Neural cell (in vitro differentiated cells): ENCODE results near the gene AHRR. TPM values are rescaled to one million over a fixed set of nuclear protein-coding genes. Genes with fewer than 3 reads are reported as not detected.

Experiments used
- H2AFZ ChIP-seq: fragments of 200-600, 300-800 bp; sonication (generic), shearing (Covaris generic); 2 replicates; pipeline ENCODE4 v1.6.0; 2014; ENCODE audit warnings: low read depth, mild to moderate bottlenecking, antibody characterized with exemption, low read length, moderate library complexity
- H3F3A ChIP-seq: fragments of 200-600 bp; shearing (Covaris generic); 2 replicates; pipeline ENCODE4 v1.6.1; 2016; ENCODE audit warnings: mild to moderate bottlenecking, moderate library complexity, mixed read lengths, antibody characterized with exemption, low read length; ENCODE audit not compliant: insufficient read depth, poor library complexity, severe bottlenecking
- H3K27ac ChIP-seq: fragments of 200-600, 300-800 bp; sonication (generic), shearing (Covaris generic); 2 replicates; pipeline ENCODE4 v1.5.1; 2014; ENCODE audit warnings: mild to moderate bottlenecking, low read length, moderate library complexity
- H3K27me3 ChIP-seq: fragments of 300-800, 200-600 bp; sonication (generic), shearing (Covaris generic); 2 replicates; pipeline ENCODE4 v1.6.0; 2014; ENCODE audit warnings: mild to moderate bottlenecking, low read depth, low read length, moderate library complexity; ENCODE audit not compliant: insufficient read depth
- H3K36me3 ChIP-seq: fragments of 300-800, 200-600 bp; sonication (generic), shearing (Covaris generic); 2 replicates; pipeline ENCODE4 v1.5.1; 2014; ENCODE audit warnings: mild to moderate bottlenecking, antibody characterized with exemption, low read length, moderate library complexity; ENCODE audit not compliant: insufficient read depth
- H3K4me2 ChIP-seq: fragments of 300-800, 200-600 bp; sonication (generic), shearing (Covaris generic); 2 replicates; pipeline ENCODE4 v1.6.0; 2014; ENCODE audit warnings: mild to moderate bottlenecking, low read length
- H3K4me3 ChIP-seq: fragments of 300-800, 200-600 bp; sonication (generic), shearing (Covaris generic); 2 replicates; pipeline ENCODE4 v1.5.1; 2014; ENCODE audit warnings: mild to moderate bottlenecking, low read length, moderate library complexity
- H3K79me2 ChIP-seq: fragments of 200-600 bp; shearing (Covaris generic); replicated peaks from 2 replicates; pipeline ENCODE4 v1.6.0; 2014; ENCODE audit warnings: mild to moderate bottlenecking, low read length, moderate library complexity; ENCODE audit not compliant: insufficient read depth
- H3K9ac ChIP-seq: fragments of 300-800, 200-600 bp; sonication (generic), shearing (Covaris generic); 2 replicates; pipeline ENCODE4 v1.6.1; 2016; ENCODE audit warnings: mild to moderate bottlenecking, low read length, mixed read lengths
- H3K9me2 ChIP-seq: fragments of 200-600 bp; shearing (Covaris generic); 2 replicates; pipeline ENCODE4 v1.6.1; 2016; ENCODE audit warnings: mild to moderate bottlenecking, low read length, mixed read lengths; ENCODE audit not compliant: insufficient read depth
- H3K9me3 ChIP-seq: fragments of 200-600, 300-800 bp; sonication (generic), shearing (Covaris generic); 2 replicates; pipeline ENCODE4 v1.6.1; 2016; ENCODE audit warnings: mild to moderate bottlenecking, mixed run types, low read length, moderate library complexity, mixed read lengths
- H4K20me1 ChIP-seq: fragments of 200-600 bp; shearing (Covaris generic); 2 replicates; pipeline ENCODE4 v1.6.1; 2016; ENCODE audit warnings: mild to moderate bottlenecking, mixed run types; ENCODE audit not compliant: insufficient read depth
- CTCF ChIP-seq: fragments of 450-650 bp; IDR thresholded peaks from 2 replicates; pipeline ENCODE4 v1.5.1; 2014; ENCODE audit warnings: antibody characterized with exemption, mild to moderate bottlenecking, moderate library complexity; ENCODE audit not compliant: poor library complexity, severe bottlenecking
- EP300 ChIP-seq: fragments of 450-650 bp; conservative IDR thresholded peaks from 2 replicates; pipeline ENCODE4 v1.6.1; 2014; ENCODE audit warnings: antibody characterized with exemption, mild to moderate bottlenecking, moderate library complexity; ENCODE audit not compliant: poor library complexity, severe bottlenecking
- EZH2 ChIP-seq: fragments of 200-600, 300-800 bp; shearing (Covaris generic), sonication (generic); IDR thresholded peaks from 2 replicates; pipeline ENCODE4 v1.6.1; 2014; ENCODE audit warnings: antibody characterized with exemption, low read length, borderline replicate concordance, mild to moderate bottlenecking; ENCODE audit not compliant: insufficient read depth, poor library complexity, severe bottlenecking
- MXI1 ChIP-seq: fragments of 450-650 bp; conservative IDR thresholded peaks from 2 replicates; pipeline ENCODE4 v1.6.1; 2014; ENCODE audit warnings: antibody characterized with exemption, mild to moderate bottlenecking; ENCODE audit not compliant: poor library complexity, severe bottlenecking
- POLR2AphosphoS5 ChIP-seq: IDR thresholded peaks from 2 replicates; pipeline ENCODE4 v1.6.1; 2012
- RAD21 ChIP-seq: fragments of 450-650 bp; conservative IDR thresholded peaks from 2 replicates; pipeline ENCODE4 v1.6.1; 2014; ENCODE audit warnings: antibody characterized with exemption, mild to moderate bottlenecking, moderate library complexity
- SMC3 ChIP-seq: fragments of 450-650 bp; conservative IDR thresholded peaks from 2 replicates; pipeline ENCODE4 v1.6.1; 2014; ENCODE audit warnings: antibody characterized with exemption, mild to moderate bottlenecking, moderate library complexity; ENCODE audit not compliant: poor library complexity
- TAF1 ChIP-seq: IDR thresholded peaks from 2 replicates; pipeline ENCODE4 v1.6.1; 2012; ENCODE audit warnings: low read depth
- polyA plus RNA-seq: library from polyadenylated mRNA; depleted of rRNA; stranded (reverse); fragments of >200 nt; gene quantifications from 2 replicates; pipeline ENCODE4 v1.2.3, GENCODE V29; 2014
- TF ChIP-seq, protein P1 (sequence below): IDR thresholded peaks from 2 replicates; pipeline ENCODE4 v1.6.1; 2012; ENCODE audit warnings: borderline replicate concordance

The AHRR gene
- polyA plus RNA-seq, 1 donor from 2014 or later = 0.26 TPM

GRCh38 chr5:465591-466403 lies 144.3 kb downstream of the AHRR start:
- no peak overlapping the region for H3K9ac ChIP-seq
- H3F3A ChIP-seq = no peaks in the 10 kb centered on the region
- TF ChIP-seq RAD21 (no peak), CTCF (no peak), EP300 (no peak), TAF1 (no peak), SMC3 (no peak), MXI1 (no peak), POLR2AphosphoS5 (no peak), EZH2 (no peak)
- TF ChIP-seq, protein P1, sequence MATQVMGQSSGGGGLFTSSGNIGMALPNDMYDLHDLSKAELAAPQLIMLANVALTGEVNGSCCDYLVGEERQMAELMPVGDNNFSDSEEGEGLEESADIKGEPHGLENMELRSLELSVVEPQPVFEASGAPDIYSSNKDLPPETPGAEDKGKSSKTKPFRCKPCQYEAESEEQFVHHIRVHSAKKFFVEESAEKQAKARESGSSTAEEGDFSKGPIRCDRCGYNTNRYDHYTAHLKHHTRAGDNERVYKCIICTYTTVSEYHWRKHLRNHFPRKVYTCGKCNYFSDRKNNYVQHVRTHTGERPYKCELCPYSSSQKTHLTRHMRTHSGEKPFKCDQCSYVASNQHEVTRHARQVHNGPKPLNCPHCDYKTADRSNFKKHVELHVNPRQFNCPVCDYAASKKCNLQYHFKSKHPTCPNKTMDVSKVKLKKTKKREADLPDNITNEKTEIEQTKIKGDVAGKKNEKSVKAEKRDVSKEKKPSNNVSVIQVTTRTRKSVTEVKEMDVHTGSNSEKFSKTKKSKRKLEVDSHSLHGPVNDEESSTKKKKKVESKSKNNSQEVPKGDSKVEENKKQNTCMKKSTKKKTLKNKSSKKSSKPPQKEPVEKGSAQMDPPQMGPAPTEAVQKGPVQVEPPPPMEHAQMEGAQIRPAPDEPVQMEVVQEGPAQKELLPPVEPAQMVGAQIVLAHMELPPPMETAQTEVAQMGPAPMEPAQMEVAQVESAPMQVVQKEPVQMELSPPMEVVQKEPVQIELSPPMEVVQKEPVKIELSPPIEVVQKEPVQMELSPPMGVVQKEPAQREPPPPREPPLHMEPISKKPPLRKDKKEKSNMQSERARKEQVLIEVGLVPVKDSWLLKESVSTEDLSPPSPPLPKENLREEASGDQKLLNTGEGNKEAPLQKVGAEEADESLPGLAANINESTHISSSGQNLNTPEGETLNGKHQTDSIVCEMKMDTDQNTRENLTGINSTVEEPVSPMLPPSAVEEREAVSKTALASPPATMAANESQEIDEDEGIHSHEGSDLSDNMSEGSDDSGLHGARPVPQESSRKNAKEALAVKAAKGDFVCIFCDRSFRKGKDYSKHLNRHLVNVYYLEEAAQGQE = no peak
- H3K36me3 ChIP-seq = no peaks in the 10 kb centered on the region
- no peak overlapping the region for H3K27ac ChIP-seq
- no peaks in the 10 kb centered on the region for H3K9me3 ChIP-seq
- no peak overlapping the region for H3K4me2 ChIP-seq
- H3K4me3 ChIP-seq = no peak overlapping the region
- H4K20me1 ChIP-seq = no peaks in the 10 kb centered on the region
- no peaks in the 10 kb centered on the region for H3K79me2 ChIP-seq
- no peaks in the 10 kb centered on the region for H3K9me2 ChIP-seq
- no peak overlapping the region for H2AFZ ChIP-seq
- no peaks in the 10 kb centered on the region for H3K27me3 ChIP-seq

DNA sequence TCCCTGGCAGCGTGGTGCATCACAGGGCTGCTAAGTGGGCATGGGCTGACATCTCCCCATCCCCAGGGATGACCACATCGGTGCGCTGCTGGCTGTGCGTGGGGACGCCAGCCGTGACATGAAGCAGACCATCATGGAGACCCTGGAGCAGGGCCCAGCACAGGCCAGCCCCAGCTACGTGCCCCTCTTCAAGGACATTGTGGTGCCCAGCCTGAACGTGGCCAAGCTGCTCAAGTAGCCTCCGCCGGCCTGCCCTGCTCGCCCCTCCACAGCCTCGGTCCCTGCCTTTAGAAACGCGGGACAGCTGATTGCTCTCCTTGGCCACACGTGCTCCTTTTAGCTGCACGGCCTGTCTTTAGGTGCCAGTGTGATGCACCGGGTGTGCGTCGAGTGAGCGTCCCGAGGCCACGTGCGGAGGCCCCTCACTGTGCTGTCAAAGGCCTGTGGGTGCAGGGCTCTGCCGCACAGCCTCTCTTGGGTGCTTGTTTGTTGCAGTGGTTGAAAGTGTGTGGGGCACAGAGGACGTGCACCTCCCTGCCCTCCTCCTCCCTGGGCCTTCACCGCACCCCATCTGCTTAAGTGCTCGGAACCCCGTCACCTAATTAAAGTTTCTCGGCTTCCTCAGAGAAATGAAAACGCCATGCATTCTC lies 145.3 kb downstream of the AHRR start:
- H3K36me3 ChIP-seq = no peaks in the 10 kb centered on the region
- H3K9me2 ChIP-seq = no peaks in the 10 kb centered on the region

More for the DNA sequence above, 145.3 kb downstream of the AHRR start:
- Histone ChIP-seq H3K4me2 (no peak overlapping the region), H3K9ac (no peak overlapping the region), H3K27me3 (no peaks in the 10 kb centered on the region), H3K9me3 (no peaks in the 10 kb centered on the region), H2AFZ (no peak overlapping the region), H4K20me1 (no peaks in the 10 kb centered on the region), H3K4me3 (no peak overlapping the region), H3F3A (no peaks in the 10 kb centered on the region), H3K79me2 (no peaks in the 10 kb centered on the region), H3K27ac (no peak overlapping the region)
- no peak for TF ChIP-seq CTCF
- TF ChIP-seq TAF1 = no peak
- TF ChIP-seq RAD21 = no peak
- TF ChIP-seq EP300 = no peak
- TF ChIP-seq POLR2AphosphoS5 = no peak
- TF ChIP-seq SMC3 = no peak
- no peak for TF ChIP-seq EZH2
- no peak for TF ChIP-seq MXI1
- TF ChIP-seq, protein P1 = no peak
